ENCODE results near the gene ZNF501. TPM values are rescaled to one million over a fixed set of nuclear protein-coding genes. Genes with fewer than 3 reads are reported as not detected.

The ZNF501 gene
- total RNA-seq (under 1 TPM; 0.22 to 0.47 TPM), total RNA-seq (0.94 to 15.1 (median 5.5) reads per million in 172 experiments)
- 3.5 TPM for polyA plus RNA-seq (2013, experiment 1 of 2)
- polyA plus RNA-seq (2013, experiment 2 of 2): 2.2 TPM

- no peak for TF ChIP-seq CTCF (IDR thresholded peaks at IDR 0.05)
- Histone ChIP-seq H3K27me3 (ENCODE audit: control insufficient read depth in 1 of 2, insufficient read depth in 2 of 2, low read length in 2 of 2) (no peaks in the 10 kb centered on the region), H3K4me3 (ENCODE audit: low read length) (peak within 1 kb of the TSS; percentile 81), H3K4me1 (ENCODE audit: insufficient read depth, low read length) (peaks cover 11% of the 10 kb centered on the region), H3K27ac (ENCODE audit: low read depth in 1 of 2, low read length in 2 of 2) (no peak within 1 kb of the TSS), H3K9me3 (ENCODE audit: control insufficient read depth in 1 of 2, insufficient read depth in 1 of 2, low read length in 2 of 2) (peaks cover 33 to 67% of the 10 kb centered on the region in 2 experiments), H3K36me3 (ENCODE audit: insufficient read depth, low read length) (peaks cover 25% of the 10 kb centered on the region)
- ChIA-PET POLR2A (interaction anchor here (0.7 to 2.9 kb wide), 8 partner anchors 17 to 391 kb away, joined by 3 to 39 read pairs (median 5); partner anchors contain the start of genes KIAA1143, KIF15, TCAIM and ZKSCAN7), CTCF (interaction anchor here (0.9 kb wide), 1 partner anchor 15 kb away, joined by 3 read pairs; no protein-coding TSS in a partner anchor)
- H3K27me3 Mint-ChIP-seq: no peaks in the 10 kb centered on the region
- H3K4me3 Mint-ChIP-seq: peak within 1 kb of the TSS; percentile 97
- peak within 1 kb of the TSS; percentile 74 for H3K27ac Mint-ChIP-seq
- peak; percentile 96 for ATAC-seq (ENCODE audit: poor library complexity)
- H3K36me3 Mint-ChIP-seq (ENCODE audit: low read depth): peaks cover 80% of the 10 kb centered on the region
- peaks cover 18% of the 10 kb centered on the region for H3K4me1 Mint-ChIP-seq (ENCODE audit: low read depth)
- intact Hi-C loops (cut with DNase I, micrococcal nuclease): loop anchor here (1.0 to 10.0 kb wide), 2 partner anchors 32 to 85 kb away; partner anchors contain the start of genes KIAA1143 (in 1 of the 2), KIF15 (in 1 of the 2) and ZNF35 (in 1 of the 2)
- peak; percentile 62 to 91 (median 79) for DNase-seq
- H3K9me3 Mint-ChIP-seq: peaks cover 32% of the 10 kb centered on the region
Measured at GRCh38 chr3:44729384-44729910, at the start of gene ZNF501. Gene ZNF501 (plus strand): TSS chr3:44729635. CDS start chr3:44734422, 4,787 bp downstream.

GRCh38 chr3:44680921-44681455 lies 48.4 kb upstream of the ZNF501 start:
- Histone ChIP-seq H3K4me1 (ENCODE audit: insufficient read depth, low read length) (peaks cover 12% of the 10 kb centered on the region), H3K27ac (ENCODE audit: low read depth in 1 of 2, low read length in 2 of 2) (no peak overlapping the region), H3K9me3 (ENCODE audit: control insufficient read depth in 1 of 2, insufficient read depth in 1 of 2, low read length in 2 of 2) (peaks cover 20 to 31% of the 10 kb centered on the region in 2 experiments), H3K36me3 (ENCODE audit: insufficient read depth, low read length) (no peaks in the 10 kb centered on the region), H3K27me3 (ENCODE audit: control insufficient read depth in 1 of 2, insufficient read depth in 2 of 2, low read length in 2 of 2) (no peaks in the 10 kb centered on the region), H3K4me3 (ENCODE audit: low read length) (no peak overlapping the region)
- Mint-ChIP-seq H3K4me3 (no peak overlapping the region), H3K27ac (no peak overlapping the region), H3K27me3 (peaks cover 5% of the 10 kb centered on the region), H3K9me3 (peaks cover 10% of the 10 kb centered on the region), H3K4me1 (ENCODE audit: low read depth) (peaks cover 13% of the 10 kb centered on the region), H3K36me3 (ENCODE audit: low read depth) (peaks cover 65% of the 10 kb centered on the region)
- ChIA-PET CTCF (no interaction called here), POLR2A (no interaction called here)
- DNase-seq (no peak), ATAC-seq (ENCODE audit: poor library complexity) (no peak)
- TF ChIP-seq CTCF (IDR thresholded peaks at IDR 0.05): no peak
- intact Hi-C loops (cut with DNase I, micrococcal nuclease): no loop called here

- H3K27me3 ChIP-seq (ENCODE audit: control insufficient read depth in 1 of 2, insufficient read depth in 2 of 2, low read length in 2 of 2): no peaks in the 10 kb centered on the region
- no peak overlapping the region for H3K27ac Mint-ChIP-seq
- no peak overlapping the region for H3K4me3 ChIP-seq (ENCODE audit: low read length)
- H3K9me3 ChIP-seq (ENCODE audit: control insufficient read depth in 1 of 2, insufficient read depth in 1 of 2, low read length in 2 of 2): peaks cover 13 to 40% of the 10 kb centered on the region in 2 experiments
- H3K9me3 Mint-ChIP-seq: peaks cover 15% of the 10 kb centered on the region
- POLR2A ChIA-PET: no interaction called here
- no peaks in the 10 kb centered on the region for H3K36me3 ChIP-seq (ENCODE audit: insufficient read depth, low read length)
- H3K27me3 Mint-ChIP-seq: peaks cover 15% of the 10 kb centered on the region
- CTCF ChIA-PET: no interaction called here
- peaks cover 68% of the 10 kb centered on the region for H3K36me3 Mint-ChIP-seq (ENCODE audit: low read depth)
- intact Hi-C loops (cut with DNase I, micrococcal nuclease): no loop called here
- H3K4me3 Mint-ChIP-seq: no peak overlapping the region
- no peak for TF ChIP-seq CTCF (IDR thresholded peaks at IDR 0.05)
- DNase-seq (no peak), ATAC-seq (ENCODE audit: poor library complexity) (no peak)
- H3K27ac ChIP-seq (ENCODE audit: low read depth in 1 of 2, low read length in 2 of 2): no peak overlapping the region
- H3K4me1 Mint-ChIP-seq (ENCODE audit: low read depth): peaks cover 13% of the 10 kb centered on the region
- H3K4me1 ChIP-seq (ENCODE audit: insufficient read depth, low read length): peaks cover 13% of the 10 kb centered on the region
Measured at GRCh38 chr3:44682182-44682896, 47.1 kb upstream of the ZNF501 start.
